Measurements from ENCODE around the gene SLC10A3. TPM values are rescaled to one million over a fixed set of nuclear protein-coding genes. Genes with fewer than 3 reads are reported as not detected.

The SLC10A3 gene
- total and polyA plus RNA-seq, 2 of the 13 experiments (the other 11 are each of a cell fraction or from before 2014, with no cell fraction given): 10.1 to 11.5 TPM

- TF ChIP-seq, protein P1, sequence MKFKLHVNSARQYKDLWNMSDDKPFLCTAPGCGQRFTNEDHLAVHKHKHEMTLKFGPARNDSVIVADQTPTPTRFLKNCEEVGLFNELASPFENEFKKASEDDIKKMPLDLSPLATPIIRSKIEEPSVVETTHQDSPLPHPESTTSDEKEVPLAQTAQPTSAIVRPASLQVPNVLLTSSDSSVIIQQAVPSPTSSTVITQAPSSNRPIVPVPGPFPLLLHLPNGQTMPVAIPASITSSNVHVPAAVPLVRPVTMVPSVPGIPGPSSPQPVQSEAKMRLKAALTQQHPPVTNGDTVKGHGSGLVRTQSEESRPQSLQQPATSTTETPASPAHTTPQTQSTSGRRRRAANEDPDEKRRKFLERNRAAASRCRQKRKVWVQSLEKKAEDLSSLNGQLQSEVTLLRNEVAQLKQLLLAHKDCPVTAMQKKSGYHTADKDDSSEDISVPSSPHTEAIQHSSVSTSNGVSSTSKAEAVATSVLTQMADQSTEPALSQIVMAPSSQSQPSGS (CRISPR knock-in tag; IDR thresholded peaks at IDR 0.05): no peak
- TF ChIP-seq RAD51 (IDR thresholded peaks at IDR 0.05; ENCODE audit: borderline replicate concordance) (no peak), SIX4 (CRISPR knock-in tag; IDR thresholded peaks at IDR 0.05) (no peak), ZNF232 (CRISPR knock-in tag; IDR thresholded peaks at IDR 0.05; ENCODE audit: borderline replicate concordance) (no peak), ZBTB20 (CRISPR knock-in tag; IDR thresholded peaks at IDR 0.05; ENCODE audit: borderline replicate concordance, low read depth) (no peak), SRSF9 (IDR thresholded peaks at IDR 0.05; ENCODE audit: borderline replicate concordance, insufficient read depth, low read depth, low read length, poor library complexity, severe bottlenecking) (no peak), ZSCAN30 (CRISPR knock-in tag; IDR thresholded peaks at IDR 0.05) (no peak), ZNF280B (CRISPR knock-in tag; IDR thresholded peaks at IDR 0.05; ENCODE audit: borderline replicate concordance) (no peak), ZSCAN31 (CRISPR knock-in tag; IDR thresholded peaks at IDR 0.05; ENCODE audit: low read depth) (no peak), POLR2G (IDR thresholded peaks at IDR 0.05; ENCODE audit: low read depth, low read length) (no peak), CREB1 (IDR thresholded peaks at IDR 0.05) (no peak), CREB1 (CRISPR knock-in tag; IDR thresholded peaks at IDR 0.05) (no peak), ZNF644 (CRISPR knock-in tag; IDR thresholded peaks at IDR 0.05; ENCODE audit: low read depth) (no peak), SAP130 (CRISPR knock-in tag; IDR thresholded peaks at IDR 0.05; ENCODE audit: low read depth) (0 out of 2 replicates have a peak, but pooled peaks have one; percentile 3), RAD21 (CRISPR knock-in tag; IDR thresholded peaks at IDR 0.05) (no peak)
- TF ChIP-seq, protein P2, sequence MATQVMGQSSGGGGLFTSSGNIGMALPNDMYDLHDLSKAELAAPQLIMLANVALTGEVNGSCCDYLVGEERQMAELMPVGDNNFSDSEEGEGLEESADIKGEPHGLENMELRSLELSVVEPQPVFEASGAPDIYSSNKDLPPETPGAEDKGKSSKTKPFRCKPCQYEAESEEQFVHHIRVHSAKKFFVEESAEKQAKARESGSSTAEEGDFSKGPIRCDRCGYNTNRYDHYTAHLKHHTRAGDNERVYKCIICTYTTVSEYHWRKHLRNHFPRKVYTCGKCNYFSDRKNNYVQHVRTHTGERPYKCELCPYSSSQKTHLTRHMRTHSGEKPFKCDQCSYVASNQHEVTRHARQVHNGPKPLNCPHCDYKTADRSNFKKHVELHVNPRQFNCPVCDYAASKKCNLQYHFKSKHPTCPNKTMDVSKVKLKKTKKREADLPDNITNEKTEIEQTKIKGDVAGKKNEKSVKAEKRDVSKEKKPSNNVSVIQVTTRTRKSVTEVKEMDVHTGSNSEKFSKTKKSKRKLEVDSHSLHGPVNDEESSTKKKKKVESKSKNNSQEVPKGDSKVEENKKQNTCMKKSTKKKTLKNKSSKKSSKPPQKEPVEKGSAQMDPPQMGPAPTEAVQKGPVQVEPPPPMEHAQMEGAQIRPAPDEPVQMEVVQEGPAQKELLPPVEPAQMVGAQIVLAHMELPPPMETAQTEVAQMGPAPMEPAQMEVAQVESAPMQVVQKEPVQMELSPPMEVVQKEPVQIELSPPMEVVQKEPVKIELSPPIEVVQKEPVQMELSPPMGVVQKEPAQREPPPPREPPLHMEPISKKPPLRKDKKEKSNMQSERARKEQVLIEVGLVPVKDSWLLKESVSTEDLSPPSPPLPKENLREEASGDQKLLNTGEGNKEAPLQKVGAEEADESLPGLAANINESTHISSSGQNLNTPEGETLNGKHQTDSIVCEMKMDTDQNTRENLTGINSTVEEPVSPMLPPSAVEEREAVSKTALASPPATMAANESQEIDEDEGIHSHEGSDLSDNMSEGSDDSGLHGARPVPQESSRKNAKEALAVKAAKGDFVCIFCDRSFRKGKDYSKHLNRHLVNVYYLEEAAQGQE (IDR thresholded peaks at IDR 0.05; ENCODE audit: borderline replicate concordance in 1 of 2, low read depth in 1 of 2, low read length in 2 of 2): no peak
- TF ChIP-seq, protein P3, sequence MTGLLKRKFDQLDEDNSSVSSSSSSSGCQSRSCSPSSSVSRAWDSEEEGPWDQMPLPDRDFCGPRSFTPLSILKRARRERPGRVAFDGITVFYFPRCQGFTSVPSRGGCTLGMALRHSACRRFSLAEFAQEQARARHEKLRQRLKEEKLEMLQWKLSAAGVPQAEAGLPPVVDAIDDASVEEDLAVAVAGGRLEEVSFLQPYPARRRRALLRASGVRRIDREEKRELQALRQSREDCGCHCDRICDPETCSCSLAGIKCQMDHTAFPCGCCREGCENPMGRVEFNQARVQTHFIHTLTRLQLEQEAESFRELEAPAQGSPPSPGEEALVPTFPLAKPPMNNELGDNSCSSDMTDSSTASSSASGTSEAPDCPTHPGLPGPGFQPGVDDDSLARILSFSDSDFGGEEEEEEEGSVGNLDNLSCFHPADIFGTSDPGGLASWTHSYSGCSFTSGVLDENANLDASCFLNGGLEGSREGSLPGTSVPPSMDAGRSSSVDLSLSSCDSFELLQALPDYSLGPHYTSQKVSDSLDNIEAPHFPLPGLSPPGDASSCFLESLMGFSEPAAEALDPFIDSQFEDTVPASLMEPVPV (CRISPR knock-in tag; IDR thresholded peaks at IDR 0.05): no peak
- TF ChIP-seq, protein P4, sequence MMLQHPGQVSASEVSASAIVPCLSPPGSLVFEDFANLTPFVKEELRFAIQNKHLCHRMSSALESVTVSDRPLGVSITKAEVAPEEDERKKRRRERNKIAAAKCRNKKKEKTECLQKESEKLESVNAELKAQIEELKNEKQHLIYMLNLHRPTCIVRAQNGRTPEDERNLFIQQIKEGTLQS (CRISPR knock-in tag; IDR thresholded peaks at IDR 0.05): no peak
- TF ChIP-seq, protein P5, sequence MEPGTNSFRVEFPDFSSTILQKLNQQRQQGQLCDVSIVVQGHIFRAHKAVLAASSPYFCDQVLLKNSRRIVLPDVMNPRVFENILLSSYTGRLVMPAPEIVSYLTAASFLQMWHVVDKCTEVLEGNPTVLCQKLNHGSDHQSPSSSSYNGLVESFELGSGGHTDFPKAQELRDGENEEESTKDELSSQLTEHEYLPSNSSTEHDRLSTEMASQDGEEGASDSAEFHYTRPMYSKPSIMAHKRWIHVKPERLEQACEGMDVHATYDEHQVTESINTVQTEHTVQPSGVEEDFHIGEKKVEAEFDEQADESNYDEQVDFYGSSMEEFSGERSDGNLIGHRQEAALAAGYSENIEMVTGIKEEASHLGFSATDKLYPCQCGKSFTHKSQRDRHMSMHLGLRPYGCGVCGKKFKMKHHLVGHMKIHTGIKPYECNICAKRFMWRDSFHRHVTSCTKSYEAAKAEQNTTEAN (CRISPR knock-in tag; conservative IDR thresholded peaks at IDR 0.05): 0 out of 2 replicates have a peak, but pooled peaks have one; percentile 28
- TF ChIP-seq, protein P6, sequence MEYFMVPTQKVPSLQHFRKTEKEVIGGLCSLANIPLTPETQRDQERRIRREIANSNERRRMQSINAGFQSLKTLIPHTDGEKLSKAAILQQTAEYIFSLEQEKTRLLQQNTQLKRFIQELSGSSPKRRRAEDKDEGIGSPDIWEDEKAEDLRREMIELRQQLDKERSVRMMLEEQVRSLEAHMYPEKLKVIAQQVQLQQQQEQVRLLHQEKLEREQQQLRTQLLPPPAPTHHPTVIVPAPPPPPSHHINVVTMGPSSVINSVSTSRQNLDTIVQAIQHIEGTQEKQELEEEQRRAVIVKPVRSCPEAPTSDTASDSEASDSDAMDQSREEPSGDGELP (IDR thresholded peaks at IDR 0.05; ENCODE audit: borderline replicate concordance, low read depth): no peak
Measured at GRCh38 chrX:154486052-154486395, 4.4 kb downstream of the SLC10A3 start (continued).

Measured in HepG2 (cell line).